ENCODE measurements around the gene USHBP1. TPM values are rescaled to one million over a fixed set of nuclear protein-coding genes. Genes with fewer than 3 reads are reported as not detected.

The USHBP1 gene
- total and polyA plus RNA-seq, 2 of the 13 experiments (the other 11 are each of a cell fraction or from before 2014, with no cell fraction given), result 0.15 to 1.5 TPM

- TF ChIP-seq ZXDC (CRISPR knock-in tag; IDR thresholded peaks at IDR 0.05) (peak; percentile 91), ZNF589 (CRISPR knock-in tag; conservative IDR thresholded peaks at IDR 0.05) (no peak), JDP2 (CRISPR knock-in tag; IDR thresholded peaks at IDR 0.05; ENCODE audit: borderline replicate concordance) (no peak), ZNF784 (CRISPR knock-in tag; IDR thresholded peaks at IDR 0.05; ENCODE audit: borderline replicate concordance) (peak; percentile 65; the same call in 1 of the 2 replicates), RFX5 (IDR thresholded peaks at IDR 0.05; ENCODE audit: low read depth, low read length) (0 out of 2 replicates have a peak, but pooled peaks have one; percentile 25), ETV5 (CRISPR knock-in tag; IDR thresholded peaks at IDR 0.05; ENCODE audit: borderline replicate concordance) (peak; percentile 71), SRF (IDR thresholded peaks at IDR 0.05; ENCODE audit: low read depth, low read length) (peak; percentile 77), HMGXB4 (CRISPR knock-in tag; IDR thresholded peaks at IDR 0.05; ENCODE audit: borderline replicate concordance in 1 of 2, low read depth in 1 of 2) (peak; percentile 57 to 62; a peak in 3 of 4 replicates), HNF4G (IDR thresholded peaks at IDR 0.05; ENCODE audit: borderline replicate concordance, low read depth, low read length) (peak; percentile 50; the same call in 1 of the 2 replicates), HNF4G (CRISPR knock-in tag; IDR thresholded peaks at IDR 0.05; ENCODE audit: borderline replicate concordance, low read depth) (no peak; the same call in 1 of the 2 replicates), FOXO1 (CRISPR knock-in tag; IDR thresholded peaks at IDR 0.05) (0 out of 2 replicates have a peak, but pooled peaks have one; percentile 43), ZNF224 (CRISPR knock-in tag; IDR thresholded peaks at IDR 0.05) (no peak), ZKSCAN8 (CRISPR knock-in tag; IDR thresholded peaks at IDR 0.05; ENCODE audit: borderline replicate concordance) (peak; percentile 80; the same call in 1 of the 2 replicates), ZC3H13 (CRISPR knock-in tag; IDR thresholded peaks at IDR 0.05) (peak; percentile 78; the same call in 1 of the 2 replicates), THRA (CRISPR knock-in tag; IDR thresholded peaks at IDR 0.05; ENCODE audit: borderline replicate concordance) (peak; percentile 20), SPEN (CRISPR knock-in tag; IDR thresholded peaks at IDR 0.05; ENCODE audit: low read depth) (peak; percentile 83)
Observed at GRCh38 chr19:17226002-17226933, 38.3 kb downstream of the USHBP1 start, which contains the start of gene OCEL1 (continued).

Data from HepG2 (cell line).